Head of caudate nucleus (tissue), 42 donors: ENCODE measurements around the gene NFYC.
"Not testable (repeated sequence)": the region's sequence is repeated elsewhere in the genome, so short reads cannot be mapped to it uniquely, and the experiment has no call there.

Experiments used
- DNase-seq, 42 donors: peaks; one replicate each; pipeline versions ENCODE4 v3.0.0 to v3.0.0-alpha.2; 2020 to 2021; ENCODE audit warnings: mixed read lengths in 7 of 42
- intact Hi-C: fragments of 100-400 bp; cut with DNase I; formaldehyde crosslinking; loops from one replicate; pipeline ENCODE4 v1.15.0; 2022

Gene NFYC

DNA sequence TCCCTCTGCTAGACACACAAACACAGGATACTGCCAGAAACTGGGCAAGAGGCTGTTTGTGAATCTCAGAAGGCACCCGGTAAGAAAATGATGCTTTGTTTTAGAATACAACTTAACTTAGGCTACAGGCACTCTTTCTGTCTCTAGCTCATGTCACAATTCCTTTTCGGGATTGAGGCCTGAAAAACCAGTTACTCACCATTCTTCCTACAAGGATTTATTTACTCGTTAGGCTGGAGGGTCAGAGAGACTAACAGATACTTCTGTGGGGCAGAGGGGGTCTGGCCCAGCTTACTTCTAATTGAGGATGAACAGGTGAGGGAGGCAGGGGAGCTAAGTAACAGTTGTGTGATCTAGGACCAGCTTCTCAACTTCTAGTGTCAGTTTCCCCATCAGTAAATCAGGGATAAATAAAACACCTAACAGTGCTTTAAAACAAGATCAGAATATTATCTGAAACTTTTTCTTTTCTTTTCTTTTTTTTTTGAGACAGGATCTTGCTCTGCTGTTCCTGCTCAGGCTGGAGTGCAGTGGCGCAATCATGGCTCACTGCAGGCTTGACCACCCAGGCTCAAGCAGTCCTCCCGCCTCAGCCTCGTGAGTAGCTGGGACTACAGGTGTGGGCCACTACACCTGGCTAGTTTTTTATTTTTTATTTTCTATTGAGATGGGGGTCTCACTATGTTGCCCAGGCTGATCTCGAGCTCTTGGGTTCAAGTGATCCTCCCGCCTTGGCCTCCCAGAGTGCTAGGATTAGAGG lies 31.9 kb downstream of the NFYC start:
- intact Hi-C loops, result no loop called here
- DNase-seq, result no peak

DNA sequence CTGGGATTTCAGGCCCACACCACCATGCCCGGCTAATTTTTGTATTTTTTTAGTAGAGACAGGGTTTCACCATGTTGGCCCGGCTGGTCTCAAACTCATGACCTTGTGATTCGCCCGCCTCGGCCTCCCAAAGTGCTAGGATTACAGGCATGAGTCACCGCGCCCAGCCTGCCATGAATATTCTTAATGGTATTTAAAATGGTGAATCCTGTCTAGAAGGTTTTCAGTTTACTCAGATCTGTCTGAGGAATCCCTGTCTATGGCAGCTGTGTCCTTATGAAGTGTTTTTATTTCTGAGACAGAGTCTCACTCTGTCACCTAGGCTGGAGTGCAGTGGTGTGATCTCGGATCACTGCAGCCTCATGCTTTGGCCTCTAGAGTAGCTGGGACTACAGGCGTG lies 36.2 kb downstream of the NFYC start:
- DNase-seq, intact Hi-C loops: not testable (repeated sequence)

DNA sequence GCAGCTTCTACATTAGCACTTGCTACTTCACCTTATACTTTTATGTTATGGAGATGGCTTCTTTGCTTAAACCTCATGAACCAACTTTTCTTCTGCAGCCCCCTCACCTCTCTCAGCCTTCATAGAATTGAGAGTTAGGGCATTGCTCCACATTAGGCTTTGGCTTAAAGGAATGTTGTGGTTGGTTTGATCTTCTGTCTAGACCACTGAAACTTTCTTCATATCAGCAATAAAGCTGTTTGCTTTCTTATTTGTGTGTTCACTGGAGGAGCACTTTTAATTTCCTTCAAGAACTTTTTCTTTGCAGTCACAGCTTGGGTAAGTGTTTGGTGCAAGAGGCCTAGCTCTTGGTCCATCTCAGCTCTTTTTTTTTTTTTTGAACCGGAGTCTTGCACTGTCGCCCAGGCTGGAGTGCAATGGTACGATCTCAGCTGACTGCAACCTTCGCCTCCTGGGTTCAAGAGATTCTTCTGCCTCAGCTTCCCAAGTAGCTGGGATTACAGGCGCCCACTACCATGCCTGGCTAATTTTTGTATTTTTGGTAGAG lies 37.9 kb downstream of the NFYC start:
- DNase-seq, intact Hi-C loops: not testable (repeated sequence)

DNA sequence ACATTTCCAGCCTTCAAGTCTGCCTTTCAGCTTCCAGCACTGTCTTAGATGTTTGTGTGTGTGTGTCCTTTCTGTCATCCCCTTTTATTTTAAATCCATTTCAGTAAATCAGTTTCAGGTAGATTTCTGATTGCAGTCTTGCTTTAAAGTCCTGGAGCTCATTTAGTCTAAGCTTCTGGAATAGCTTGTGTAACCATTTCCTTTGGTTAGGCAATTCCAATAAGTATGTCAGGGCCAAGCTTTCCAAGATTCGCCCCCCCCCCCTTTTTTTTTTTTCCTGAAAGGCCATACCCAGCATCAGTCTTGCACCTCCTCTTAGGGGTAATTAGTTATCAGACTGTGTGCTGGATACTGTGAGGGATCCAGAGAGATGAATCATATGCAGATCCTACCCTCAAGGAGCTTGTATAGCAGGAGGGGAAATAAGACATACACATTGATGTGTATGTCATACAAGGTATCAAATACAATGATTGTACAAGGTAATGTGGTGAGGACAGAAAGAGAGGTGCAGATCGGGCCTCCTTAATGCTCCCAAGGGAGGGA lies 41.3 kb downstream of the NFYC start:
- DNase-seq, result no peak
- intact Hi-C loops, result no loop called here

DNA sequence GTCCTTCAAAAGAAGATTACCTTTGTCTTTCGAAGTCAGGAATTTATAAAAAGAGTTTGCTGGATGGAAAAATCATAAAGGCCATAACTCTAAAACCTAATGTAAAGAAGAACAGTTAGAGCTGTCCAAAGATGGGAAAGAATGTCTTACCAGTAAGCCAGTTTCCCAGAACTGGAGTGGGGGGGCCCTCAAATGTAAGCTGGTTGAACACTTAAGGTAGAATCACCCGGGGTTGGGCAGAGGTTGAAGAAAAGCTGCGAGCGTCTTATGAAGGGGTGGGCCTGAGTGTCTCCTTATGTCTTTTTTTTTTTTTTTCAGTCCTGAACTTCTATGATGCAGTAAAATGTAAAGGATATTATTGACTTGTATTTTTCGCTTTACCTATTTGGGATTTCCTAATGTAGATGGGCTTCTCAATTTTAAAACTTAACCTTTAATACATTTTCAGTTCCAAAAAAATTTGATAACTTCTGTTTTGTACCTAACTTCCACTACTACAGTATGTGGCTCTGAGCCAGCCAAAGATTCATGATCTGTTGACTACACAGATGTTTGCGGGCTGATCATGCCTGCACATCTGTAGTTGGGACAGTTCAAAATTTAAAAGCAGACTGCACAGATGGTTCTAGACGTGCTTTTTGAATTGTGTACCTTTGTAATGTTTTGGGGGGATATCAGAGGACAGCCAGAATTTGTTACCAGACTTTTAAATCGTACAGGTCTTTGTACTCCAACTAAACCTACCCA lies 43.6 kb downstream of the NFYC start:
- intact Hi-C loops, result no loop called here
- DNase-seq, result no peak

DNA sequence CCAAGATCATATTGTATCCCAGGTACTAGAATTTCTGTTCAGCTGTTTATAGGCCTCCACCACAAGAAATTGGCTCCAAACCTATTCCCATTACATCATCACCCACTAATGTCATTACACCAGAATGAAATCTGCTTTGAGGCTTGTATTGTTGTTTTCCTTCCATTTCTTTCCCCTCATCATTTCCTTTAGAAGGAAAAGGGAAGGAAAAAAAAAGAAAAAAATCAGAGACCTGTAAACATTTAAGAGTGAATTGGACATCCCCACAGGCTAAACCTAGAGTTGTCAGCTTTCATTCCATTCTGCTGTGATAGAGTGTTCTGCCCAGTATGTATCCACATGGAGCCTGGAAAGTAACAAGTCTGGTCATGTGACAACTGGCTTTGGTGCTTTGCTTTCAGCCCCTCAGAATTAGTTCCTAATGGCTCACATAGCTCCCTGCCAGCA lies 44.6 kb downstream of the NFYC start:
- peak in 8 of 42 donors; percentile 5 to 62 (median 18) for DNase-seq
- intact Hi-C loops, result no loop called here

DNA sequence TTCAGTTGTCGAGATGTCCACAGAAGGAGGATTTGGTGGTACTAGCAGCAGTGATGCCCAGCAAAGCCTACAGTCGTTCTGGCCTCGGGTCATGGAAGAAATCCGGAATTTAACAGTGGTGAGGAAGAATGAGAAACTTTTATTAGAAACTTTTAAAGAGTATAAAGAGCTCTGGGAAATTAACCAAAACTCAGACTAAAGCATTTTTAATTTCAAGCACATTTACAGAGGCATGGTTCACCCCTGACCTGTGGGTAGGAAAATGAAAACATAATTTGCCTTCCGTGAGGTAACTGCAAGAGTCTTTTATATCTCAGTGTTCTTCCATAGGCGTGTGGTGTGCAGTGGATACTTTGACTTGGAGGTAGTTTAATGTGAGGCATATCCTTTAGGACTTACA lies 47.3 kb downstream of the NFYC start:
- no peak for DNase-seq
- intact Hi-C loops, result no loop called here

DNA sequence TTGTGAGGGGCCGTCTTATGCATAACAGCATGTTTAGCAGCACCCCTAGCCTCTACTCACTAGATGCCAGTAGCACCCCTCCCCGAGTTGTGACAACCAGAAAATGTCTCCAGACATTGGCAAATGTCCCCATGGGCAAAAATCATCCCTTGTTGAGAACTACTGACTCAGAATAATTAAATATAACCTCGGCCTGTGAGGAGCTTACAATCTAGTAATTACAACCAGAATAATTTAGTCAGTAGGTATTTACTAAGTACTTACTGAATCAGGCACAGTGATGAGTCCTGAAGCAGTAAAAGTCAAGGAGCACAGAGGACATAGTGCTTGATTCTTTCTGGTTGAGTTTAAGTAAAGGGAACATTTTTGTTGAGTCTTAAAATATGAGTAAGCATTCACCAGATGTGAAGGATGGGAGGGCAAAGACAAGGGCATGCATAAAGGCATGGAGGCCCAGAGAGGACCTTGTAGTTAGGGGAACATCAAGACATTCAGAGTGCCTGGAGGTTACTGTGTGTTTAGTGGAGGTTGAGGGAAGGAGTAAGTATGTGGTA lies 48.0 kb downstream of the NFYC start:
- DNase-seq, result no peak
- intact Hi-C loops, result no loop called here

DNA sequence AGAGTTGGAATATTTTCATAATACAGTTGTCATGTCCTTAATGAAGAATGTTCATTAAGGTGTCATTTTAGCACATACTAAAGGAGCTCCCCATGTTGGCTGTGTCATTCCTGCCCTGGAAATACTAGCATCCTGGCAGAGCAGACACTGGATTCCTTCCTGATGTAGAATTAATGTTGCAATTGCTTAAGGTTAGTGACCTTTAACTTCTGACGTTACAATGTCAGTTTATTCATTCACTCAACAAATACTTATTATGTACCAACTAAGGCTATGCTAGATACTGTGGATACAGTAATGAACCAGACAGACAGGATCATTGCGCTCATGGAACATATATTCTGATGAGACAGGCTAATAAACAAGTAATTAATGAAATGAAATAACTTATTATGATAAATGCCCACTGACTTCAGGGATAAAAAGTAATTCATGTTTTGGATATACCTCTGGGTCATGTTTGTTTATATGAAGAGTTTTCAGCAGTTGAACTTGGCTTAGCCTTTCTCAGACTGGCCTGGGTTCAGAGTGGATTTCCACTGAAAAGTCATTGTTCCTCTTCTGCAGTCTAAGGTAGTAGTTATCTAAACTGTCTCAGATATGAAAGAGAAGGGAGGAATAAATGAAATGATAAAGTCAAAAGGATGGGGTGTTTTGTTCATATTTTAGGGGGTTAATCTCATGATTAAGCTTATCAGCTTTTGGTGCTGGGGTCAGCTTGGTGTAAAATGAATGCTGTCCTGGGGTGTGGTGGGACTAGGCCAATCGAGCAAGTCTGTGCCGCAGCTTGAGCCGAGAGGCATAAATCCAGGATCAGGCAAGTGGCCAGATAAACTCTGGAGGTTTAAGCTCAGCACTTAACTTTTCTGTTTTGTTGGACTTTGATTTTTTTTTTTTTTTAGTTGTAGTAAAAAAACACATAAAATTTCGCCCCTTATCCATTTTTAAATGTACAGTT lies 48.8 kb downstream of the NFYC start:
- intact Hi-C loops, result no loop called here
- no peak for DNase-seq

DNA sequence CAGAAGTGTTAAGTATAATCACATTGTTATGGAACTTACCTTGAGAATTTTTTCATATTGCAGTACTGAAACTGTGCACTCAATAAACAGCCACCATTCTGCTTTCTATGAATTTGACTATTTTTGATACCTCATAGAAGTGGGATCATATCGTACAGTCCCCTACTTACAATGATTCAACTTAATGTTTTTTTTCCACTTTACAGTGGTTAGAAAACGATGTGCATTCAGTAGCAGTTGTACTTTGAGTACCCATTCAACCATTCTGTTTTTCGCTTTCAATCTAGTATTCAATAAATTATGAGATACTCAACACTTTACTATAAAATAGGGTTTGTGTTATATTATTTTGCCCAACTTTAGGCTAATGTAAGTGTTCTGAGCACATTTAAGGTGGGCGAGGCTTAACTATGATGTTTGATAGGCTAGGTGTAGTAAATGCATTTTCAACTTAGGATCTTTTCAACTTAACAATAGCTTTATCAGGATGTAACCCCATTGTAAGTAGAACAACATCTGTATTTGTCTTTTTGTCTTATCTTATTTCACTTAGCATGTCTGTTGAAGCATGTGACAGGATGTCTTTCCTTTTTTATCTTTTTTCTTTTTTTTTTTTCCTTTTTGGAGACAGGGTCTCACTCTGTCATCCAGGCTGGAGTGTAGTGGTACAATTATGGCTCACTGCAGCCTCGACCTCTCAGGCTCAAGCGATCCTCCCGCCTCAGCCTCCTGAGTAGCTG lies 49.7 kb downstream of the NFYC start:
- intact Hi-C loops, result no loop called here
- no peak for DNase-seq

DNA sequence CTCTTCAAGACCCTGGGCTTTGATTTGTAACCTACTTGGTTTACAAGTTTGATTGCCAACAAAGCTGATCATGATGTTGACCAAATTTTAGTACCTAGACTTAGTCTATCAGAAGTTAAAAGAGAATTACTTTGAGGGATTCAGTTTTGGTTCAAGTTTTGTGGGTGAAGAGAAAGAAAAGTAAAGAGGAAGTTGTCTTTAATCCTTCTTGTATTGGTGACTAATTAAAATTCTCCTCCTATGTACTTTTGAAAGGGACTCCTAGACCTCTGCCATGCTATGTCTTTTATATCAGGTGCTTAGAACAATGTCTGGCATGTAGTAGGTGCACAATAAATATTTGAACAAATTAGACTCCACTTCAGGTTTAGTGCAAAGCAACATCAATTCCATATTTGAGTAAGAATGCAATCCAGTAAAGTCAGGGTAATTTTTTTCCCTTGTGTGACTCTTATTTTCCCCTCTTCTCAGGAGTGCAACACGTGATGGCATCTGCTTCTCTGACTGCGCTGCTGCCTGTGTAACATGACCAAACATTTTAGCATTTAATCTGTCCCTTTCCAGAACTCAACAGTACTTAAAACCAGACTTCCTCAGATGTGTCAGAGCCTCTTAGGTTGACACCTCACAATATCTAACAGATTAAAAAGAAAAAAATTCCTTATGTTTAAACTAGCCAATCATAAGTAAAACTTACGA lies 51.0 kb downstream of the NFYC start:
- intact Hi-C loops, result no loop called here
- DNase-seq, result no peak

DNA sequence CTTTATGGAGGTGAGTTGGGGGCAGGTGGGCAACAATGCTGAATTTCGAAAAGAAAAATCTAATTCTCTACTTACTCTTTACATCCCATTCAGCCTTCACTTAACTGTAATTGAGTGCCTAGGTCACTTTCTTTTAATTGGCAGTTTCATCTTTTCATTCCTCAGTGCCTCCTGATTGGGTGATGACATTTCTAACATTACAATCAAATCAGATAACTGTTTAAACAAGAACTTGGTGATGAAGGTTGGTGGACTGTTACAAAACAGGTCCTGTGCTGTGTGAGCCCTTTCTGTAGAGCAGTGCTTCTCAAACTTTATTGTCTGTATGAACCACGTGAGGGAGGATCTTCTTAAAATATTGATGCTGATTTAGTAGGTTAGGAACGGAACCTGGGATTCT lies 51.9 kb downstream of the NFYC start:
- intact Hi-C loops, result no loop called here
- DNase-seq, result no peak

DNA sequence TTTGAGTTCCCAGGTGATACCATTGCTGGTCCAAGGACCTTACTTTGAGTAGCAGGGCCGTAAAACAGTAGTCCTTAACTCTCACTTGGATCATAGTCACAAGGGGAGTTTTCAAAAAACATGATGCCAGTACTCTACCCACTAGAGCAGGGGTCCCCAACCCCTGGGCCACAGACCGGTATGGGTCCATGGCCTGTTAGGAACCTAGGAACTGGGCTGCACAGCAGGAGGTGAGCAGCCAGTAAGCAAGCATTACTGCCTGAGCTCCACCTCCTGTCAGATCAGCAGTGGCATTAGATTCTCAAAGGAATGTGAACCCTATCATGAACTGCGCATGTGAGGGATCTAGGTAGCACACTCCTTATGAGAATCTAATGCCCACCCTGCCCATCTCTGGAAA lies 52.4 kb downstream of the NFYC start:
- intact Hi-C loops, result no loop called here
- DNase-seq, result no peak

DNA sequence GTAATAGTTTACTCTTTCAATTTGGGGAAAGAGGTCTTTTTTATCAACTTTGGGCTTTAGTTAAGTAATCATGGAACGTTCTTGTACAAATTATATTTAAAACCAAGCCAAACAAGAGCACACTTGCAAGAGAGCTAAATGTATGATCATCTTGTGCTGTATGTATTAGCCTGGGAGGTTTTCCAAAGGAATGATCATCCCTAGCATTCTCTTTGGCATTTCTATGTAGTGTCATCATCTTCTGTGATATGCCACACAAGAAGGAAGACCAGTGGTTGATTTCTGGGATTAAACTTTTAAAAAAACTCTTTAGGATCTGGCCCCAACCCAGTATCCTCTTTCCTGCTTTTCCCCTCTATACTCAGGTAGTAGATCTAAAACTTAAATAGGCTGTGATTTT lies 53.7 kb downstream of the NFYC start:
- intact Hi-C loops, result no loop called here
- no peak for DNase-seq

DNA sequence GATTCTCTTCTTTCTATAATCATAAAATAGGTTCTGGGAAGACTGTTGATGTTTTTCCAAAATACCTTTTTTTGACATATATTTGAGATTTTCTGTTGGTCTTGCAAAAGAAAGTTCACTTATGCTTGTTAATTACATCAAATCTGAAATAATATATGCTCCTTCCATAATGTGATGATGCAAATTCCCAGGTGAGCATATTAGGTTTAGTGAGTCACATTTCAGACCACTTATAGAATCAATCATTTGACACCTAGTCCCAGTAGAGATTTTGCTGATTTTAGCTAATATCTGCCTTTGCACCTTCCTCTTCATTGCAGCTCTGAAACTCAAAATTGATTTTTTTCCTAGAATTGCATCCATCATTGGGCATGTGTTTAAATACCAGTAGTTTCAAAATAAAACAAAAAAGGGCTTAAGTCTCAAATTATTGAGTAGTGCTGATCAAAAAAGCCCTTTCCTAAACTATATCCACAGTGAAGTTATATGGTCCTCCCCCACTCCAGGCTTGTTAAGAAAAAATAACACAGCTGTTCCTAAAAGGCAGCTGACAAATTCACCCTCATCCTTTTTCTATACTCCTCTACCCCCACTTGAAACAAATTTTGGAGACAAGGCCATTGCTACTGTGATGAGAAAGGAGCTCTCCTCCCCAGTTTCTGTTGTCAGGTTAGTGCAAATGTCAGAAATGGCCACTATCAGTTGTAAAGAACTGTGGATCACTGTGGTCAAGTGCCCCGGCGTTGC lies 55.0 kb downstream of the NFYC start:
- intact Hi-C loops, result no loop called here
- no peak for DNase-seq

DNA sequence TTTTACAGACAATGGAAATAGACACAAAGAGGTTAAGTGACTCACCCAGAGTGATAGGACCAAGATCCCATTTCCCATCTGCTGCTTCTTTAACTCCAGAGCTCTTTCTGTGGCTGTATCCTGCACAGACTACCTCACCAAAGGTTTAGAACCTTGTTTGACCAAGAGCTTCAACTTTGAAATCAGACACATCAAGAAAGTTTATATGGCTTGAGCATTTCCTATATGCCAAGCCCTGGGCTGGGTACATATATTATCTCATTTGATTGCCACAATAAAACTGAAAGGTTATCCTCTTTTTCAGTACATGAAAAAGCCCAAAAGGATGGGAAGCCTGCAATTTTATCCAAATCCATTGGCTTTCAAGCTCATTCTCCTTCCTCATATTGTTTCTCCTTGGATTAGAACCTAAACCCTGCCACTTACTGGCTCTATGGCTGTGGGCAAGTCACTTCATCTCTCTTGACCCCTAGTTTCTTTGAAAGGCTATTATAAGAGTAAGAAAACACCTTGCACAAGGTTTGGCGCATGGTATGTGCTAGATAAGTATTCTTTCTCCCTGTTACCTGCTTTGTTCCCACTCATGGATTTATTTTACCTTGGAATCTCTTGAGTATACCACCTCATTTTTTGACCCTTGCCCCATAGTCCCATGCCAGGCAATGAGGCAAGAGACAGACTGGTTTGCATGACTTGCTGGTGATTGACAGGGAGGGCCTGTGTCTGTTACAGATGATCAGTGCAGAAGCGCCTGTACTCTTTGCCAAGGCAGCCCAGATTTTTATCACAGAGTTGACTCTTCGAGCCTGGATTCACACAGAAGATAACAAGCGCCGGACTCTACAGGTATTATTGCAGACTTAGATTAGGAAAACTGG lies 57.6 kb downstream of the NFYC start:
- intact Hi-C loops, result no loop called here
- no peak for DNase-seq
